Endothelial cell (in vitro differentiated cells): ENCODE data around the gene TAF1C. TPM values are rescaled to one million over a fixed set of nuclear protein-coding genes. Genes with fewer than 3 reads are reported as not detected.

Experiments
- DNase-seq: peaks from one replicate; pipeline ENCODE4 v3.0.0; 2021; ENCODE audit warnings: low spot score
- H3K27ac Mint-ChIP-seq: one replicate; pipeline ENCODE4 v1.8.0; 2021; ENCODE audit warnings: mixed read lengths, inconsistent platforms; ENCODE audit not compliant: unreplicated experiment
- H3K27me3 Mint-ChIP-seq: one replicate; pipeline ENCODE4 v1.8.0; 2021; ENCODE audit warnings: mild to moderate bottlenecking, moderate library complexity, mixed read lengths, inconsistent platforms; ENCODE audit not compliant: unreplicated experiment
- H3K36me3 Mint-ChIP-seq: one replicate; pipeline ENCODE4 v1.8.0; 2021; ENCODE audit warnings: mild to moderate bottlenecking, low read depth, mixed read lengths, inconsistent platforms; ENCODE audit not compliant: unreplicated experiment
- H3K4me1 Mint-ChIP-seq: one replicate; pipeline ENCODE4 v1.8.0; 2021; ENCODE audit warnings: mild to moderate bottlenecking, mixed read lengths, inconsistent platforms; ENCODE audit not compliant: unreplicated experiment
- H3K4me3 Mint-ChIP-seq: one replicate; pipeline ENCODE4 v1.8.0; 2021; ENCODE audit warnings: mild to moderate bottlenecking, mixed read lengths, inconsistent platforms; ENCODE audit not compliant: unreplicated experiment
- H3K9me3 Mint-ChIP-seq: one replicate; pipeline ENCODE4 v1.8.0; 2021; ENCODE audit warnings: mixed read lengths, inconsistent platforms; ENCODE audit not compliant: unreplicated experiment
- CTCF ChIP-seq: fragments of 200-600 bp; sonication (generic); IDR thresholded peaks from one replicate; pipeline ENCODE4 v1.5.0; 2021; ENCODE audit warnings: antibody characterized with exemption; ENCODE audit not compliant: unreplicated experiment
- total RNA-seq: library from RNA; stranded (reverse); fragmentation: NEBNext Ultra II Directional; extraction: Animal tissue kit (Norgen Biotek cat#: 25700); gene quantifications from one replicate; pipeline ENCODE4 v1.2.1, GENCODE V29; 2021; ENCODE audit not compliant: unreplicated experiment

Gene TAF1C
- total RNA-seq, 1 donor from 2014 or later: 73.6 TPM

- no peak for DNase-seq
- H3K9me3 Mint-ChIP-seq: no peaks in the 10 kb centered on the region
- H3K27me3 Mint-ChIP-seq: peaks cover 4% of the 10 kb centered on the region
- peaks cover 17% of the 10 kb centered on the region for H3K4me1 Mint-ChIP-seq
- TF ChIP-seq CTCF: no peak
- no peak overlapping the region for H3K4me3 Mint-ChIP-seq
- no peak overlapping the region for H3K27ac Mint-ChIP-seq
- no peaks in the 10 kb centered on the region for H3K36me3 Mint-ChIP-seq
These were observed 10.7 kb upstream of the TAF1C start for GRCh38 chr16:84197466-84198128.

GRCh38 chr16:84196727-84197394 lies 10.0 kb upstream of the TAF1C start:
- no peak for DNase-seq
- no peaks in the 10 kb centered on the region for H3K9me3 Mint-ChIP-seq
- H3K4me1 Mint-ChIP-seq: peaks cover 17% of the 10 kb centered on the region
- H3K4me3 Mint-ChIP-seq: no peak overlapping the region
- H3K27ac Mint-ChIP-seq: no peak overlapping the region
- H3K36me3 Mint-ChIP-seq: no peaks in the 10 kb centered on the region
- no peak for TF ChIP-seq CTCF
- H3K27me3 Mint-ChIP-seq: peaks cover 4% of the 10 kb centered on the region

GRCh38 chr16:84196101-84196500 lies 9.2 kb upstream of the TAF1C start:
- H3K9me3 Mint-ChIP-seq: no peaks in the 10 kb centered on the region
- no peak overlapping the region for H3K4me3 Mint-ChIP-seq
- no peak for DNase-seq
- H3K27me3 Mint-ChIP-seq: peaks cover 4% of the 10 kb centered on the region
- H3K36me3 Mint-ChIP-seq: no peaks in the 10 kb centered on the region
- no peak overlapping the region for H3K27ac Mint-ChIP-seq
- peaks cover 17% of the 10 kb centered on the region for H3K4me1 Mint-ChIP-seq
- no peak for TF ChIP-seq CTCF

DNA sequence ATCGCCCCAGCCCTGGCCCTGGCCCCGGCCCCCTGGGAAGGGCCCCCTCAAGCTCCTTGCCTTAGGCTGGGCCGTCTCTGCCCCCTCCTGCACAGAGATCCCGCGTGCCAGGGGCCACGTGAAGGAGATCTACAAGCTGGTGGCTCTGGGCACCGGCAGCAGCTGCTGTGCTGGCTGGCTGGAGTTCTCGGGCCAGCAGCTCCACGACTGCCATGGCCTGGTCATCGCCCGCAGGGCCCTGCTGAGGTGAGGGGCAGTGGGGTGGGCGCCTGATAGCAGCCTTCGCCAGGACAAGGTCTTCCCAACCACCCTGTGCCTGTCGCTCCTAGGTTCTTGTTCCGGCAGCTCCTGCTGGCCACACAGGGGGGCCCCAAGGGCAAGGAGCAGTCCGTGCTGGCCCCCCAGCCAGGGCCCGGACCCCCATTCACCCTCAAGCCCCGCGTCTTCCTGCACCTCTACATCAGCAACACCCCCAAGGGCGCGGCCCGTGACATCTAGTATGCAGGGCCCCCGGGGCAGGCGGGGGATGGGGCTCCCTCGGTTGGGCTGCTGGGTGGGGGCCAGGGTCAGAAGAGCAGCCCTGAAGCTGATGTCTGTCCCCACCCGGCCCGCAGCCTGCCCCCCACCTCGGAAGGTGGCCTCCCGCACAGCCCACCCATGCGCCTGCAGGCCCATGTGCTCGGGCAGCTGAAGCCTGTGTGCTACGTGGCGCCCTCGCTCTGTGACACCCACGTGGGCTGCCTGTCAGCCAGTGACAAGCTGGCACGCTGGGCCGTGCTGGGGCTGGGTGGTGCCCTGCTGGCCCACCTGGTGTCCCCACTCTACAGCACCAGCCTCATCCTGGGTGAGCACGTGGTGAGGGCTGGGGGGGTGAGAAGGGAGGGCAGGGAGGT lies 8.6 kb upstream of the TAF1C start:
- Mint-ChIP-seq H3K27ac (no peak overlapping the region), H3K9me3 (no peaks in the 10 kb centered on the region), H3K36me3 (no peaks in the 10 kb centered on the region), H3K4me1 (peaks cover 17% of the 10 kb centered on the region), H3K4me3 (no peak overlapping the region), H3K27me3 (peaks cover 4% of the 10 kb centered on the region)
- no peak for DNase-seq
- no peak for TF ChIP-seq CTCF
